Activated T-helper 9 cell treated with anti-CD3 and anti-CD28 coated beads, Interleukin-2, amount 50 U/mL, for 16 hours (primary cell): Measurements from ENCODE around the gene PLCG2.
"Not testable (repeated sequence)": the region's sequence is repeated elsewhere in the genome, so short reads cannot be mapped to it uniquely, and the experiment has no call there.

Experiments
- DNase-seq: peaks from one replicate; pipeline ENCODE4 v3.0.0-alpha.2; 2020; ENCODE audit warnings: low read depth

PLCG2 gene

DNA sequence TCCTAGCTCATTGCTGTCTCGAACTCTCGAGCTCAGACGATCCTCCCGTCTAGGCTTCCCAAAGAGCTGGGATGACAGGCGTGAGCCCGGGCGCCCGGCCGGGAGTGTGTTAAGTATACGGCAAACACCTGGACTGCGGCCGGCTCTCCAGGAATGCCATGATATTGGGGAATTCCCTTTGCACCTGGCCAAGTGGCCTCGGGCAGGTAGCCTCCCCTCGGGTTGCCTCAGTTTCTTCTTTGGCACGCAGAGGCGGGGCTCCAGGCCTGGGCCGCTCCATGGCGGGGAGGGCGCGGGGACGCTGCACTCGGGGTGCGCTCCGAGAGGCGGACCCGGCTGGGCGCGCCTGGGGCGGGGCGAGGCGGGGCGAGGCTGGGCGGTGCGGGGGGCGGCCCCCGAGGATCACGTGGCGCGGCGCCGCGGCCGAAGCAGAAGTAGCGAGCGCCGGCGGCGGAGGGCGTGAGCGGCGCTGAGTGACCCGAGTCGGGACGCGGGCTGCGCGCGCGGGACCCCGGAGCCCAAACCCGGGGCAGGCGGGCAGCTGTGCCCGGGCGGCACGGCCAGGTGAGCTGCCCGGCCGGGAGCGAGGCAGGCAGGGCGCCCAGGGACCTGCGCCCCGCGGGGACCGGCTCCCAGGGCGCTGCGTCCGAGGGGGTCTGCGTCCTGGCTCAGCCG lies at the start of gene PLCG2:
TSS of gene PLCG2 (plus strand) at position 431 of the 675 bp plus-strand sequence. CDS start 6,699 bp downstream, outside the sequence.
- DNase-seq, result peak; percentile 50

DNA sequence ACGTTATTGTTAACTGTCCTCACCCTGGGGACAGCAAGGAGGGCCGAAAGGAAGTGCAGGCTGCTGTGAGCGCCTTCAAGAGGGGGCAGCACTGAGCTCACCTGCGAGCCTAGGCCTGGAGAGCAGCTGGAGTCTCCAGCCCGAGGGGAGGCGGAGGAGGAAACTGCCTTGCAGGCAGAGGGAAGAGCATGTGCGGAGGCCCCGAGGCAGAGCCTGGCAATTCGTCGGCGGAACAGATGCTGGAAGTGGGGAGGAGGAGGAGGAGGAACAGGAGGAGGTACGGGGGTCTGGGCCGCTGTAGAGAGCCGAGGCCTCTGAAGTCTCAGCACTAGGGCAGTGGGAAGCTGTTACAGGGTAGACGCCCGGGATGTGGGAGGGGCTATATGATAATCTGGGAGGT lies 49.6 kb upstream of the PLCG2 start:
- DNase-seq, result no peak

GRCh38 chr16:81730090-81731051 lies 48.7 kb upstream of the PLCG2 start:
- peak; percentile 34 for DNase-seq

DNA sequence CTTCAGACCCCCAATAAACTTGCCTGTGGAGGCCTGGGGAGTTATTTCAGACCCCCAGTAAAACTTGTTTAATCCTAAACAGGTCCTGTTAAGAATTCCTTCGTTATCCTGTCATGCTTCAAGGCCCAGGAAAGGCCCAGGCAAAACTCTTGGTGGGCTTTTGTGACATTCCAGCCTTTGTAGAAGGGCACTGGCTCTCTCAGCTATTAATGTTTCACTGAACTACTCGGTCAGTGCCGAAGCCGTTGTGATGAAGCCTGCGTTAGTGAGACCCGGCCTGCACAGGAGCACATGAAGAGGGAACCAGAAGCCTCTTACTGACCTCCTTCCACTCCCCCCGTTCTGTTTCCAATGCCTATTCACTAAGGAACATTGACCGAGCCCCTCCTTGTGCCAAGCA lies 47.4 kb upstream of the PLCG2 start:
- DNase-seq, result no peak

DNA sequence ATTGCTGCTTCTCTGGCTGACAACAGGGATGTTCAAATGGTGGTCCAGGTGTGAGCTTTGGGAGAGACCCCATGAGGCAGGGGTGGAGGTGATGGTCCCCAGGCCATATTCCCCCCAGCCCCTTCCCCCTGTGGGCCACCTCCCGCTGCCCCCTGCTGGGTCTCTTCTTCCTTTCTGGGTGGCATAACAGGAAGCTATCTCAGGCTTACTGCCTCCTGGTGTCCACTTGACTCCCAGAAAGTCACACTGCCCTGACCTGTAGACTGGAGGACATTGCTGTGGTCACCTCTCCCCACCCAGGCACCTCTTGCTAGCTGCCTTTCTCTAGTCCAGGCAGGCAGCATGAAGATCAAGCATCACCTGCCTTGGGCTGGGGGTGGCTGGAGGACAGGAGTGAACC lies 46.4 kb upstream of the PLCG2 start:
- DNase-seq, result no peak

DNA sequence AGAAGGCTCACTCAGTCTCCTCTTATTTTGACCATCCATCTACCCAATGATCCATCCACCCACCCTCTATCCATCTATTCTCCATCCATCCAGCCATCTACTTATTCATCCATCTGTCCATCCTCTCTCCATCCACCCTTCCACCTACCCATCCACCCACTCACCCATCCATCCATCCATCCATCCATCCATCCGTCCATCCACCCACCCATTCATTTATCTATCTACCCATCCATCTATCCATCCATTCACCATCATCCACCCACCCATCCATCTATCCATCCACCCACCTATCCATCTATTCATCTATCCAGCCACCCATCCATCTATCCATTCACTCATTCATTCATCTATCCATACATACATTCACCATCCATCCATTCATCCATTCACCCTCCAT lies 45.8 kb upstream of the PLCG2 start:
- no peak for DNase-seq

GRCh38 chr16:81734632-81735434 lies 44.3 kb upstream of the PLCG2 start:
- DNase-seq, result no peak

DNA sequence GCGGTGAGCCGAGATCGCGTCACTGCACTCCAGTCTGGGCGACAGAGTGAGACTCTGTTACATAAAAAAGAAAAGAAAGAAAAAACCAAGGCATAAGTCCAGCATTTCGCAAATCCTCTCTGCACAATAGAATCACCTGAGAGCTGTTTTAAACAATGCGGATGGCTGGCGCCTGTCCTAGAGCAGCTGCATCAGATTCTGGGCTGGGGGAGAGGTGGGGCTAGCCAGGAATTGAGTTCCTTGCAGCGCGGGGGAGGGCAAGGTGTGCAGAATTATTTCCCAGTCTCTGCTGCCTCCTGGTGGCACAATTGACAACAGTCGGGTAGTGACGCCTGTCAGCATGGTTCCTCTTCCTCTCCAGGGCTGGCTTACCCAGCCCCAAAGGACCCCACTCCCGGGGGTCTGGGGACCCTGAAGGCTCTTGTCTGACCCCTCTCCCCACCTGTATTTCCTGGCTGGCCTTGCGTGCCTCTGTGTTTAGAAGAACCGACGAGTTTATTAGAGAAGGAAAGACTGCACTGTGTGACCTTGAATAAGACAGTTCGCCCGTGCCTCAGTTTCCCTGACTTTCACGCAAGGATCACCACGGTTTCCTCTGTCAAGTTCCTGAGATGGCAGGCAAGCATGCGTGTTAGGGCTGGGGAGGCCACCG lies 41.1 kb upstream of the PLCG2 start:
- peak; percentile 73 for DNase-seq

DNA sequence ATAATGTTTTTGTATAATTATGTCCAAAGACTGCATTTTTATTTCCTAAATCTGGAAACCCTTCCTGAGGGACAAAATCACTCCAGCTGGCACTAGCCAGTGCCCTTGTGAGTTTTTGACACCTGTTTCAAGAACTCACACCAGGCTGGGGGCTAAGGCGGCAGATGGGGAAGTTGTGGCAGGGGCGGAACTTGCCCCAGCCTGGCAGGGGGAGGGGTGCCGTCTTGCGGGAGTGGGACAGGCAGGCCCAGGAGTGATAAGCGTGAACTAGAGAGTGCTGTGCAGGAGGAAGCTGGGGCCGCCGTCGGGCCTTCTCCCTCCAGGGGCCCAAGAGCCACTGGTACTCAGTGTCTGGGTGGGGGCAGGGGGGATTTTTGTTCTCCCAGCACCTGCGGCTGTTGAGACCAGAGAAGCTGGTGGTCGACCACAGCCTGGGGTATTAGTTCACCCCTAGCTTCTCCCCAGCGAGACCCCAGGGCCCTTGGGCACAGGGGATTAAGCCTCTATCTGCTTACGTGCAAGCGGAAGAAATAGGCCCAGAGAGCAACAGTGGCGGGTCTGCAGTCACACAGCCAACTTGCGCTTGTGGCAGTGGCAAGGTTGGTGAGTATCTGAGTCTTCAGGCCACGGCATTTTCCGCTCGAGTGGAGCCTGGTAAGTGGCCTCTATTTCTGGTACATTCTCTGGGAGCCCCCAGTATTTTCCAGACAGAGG lies 40.2 kb upstream of the PLCG2 start:
- no peak for DNase-seq

GRCh38 chr16:81739503-81739902 lies 39.6 kb upstream of the PLCG2 start:
- no peak for DNase-seq

- no peak for DNase-seq
Measured at GRCh38 chr16:81740169-81740568, 38.9 kb upstream of the PLCG2 start.

DNA sequence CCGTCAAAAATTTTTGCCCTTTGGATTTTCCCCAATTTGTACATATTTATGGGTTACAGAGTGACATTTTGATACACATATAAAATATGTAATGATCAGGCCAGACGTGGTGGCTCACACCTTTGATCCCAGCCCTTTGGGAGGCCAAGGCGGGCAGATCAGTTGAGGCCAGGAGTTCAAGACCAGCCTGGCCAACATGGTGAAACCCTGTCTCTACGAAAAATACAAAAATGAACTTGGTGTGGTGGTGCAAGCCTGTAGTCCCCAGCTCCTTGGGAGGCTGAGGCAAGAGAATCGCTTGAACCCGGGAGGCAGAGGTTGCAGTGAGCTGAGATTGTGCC lies 37.7 kb upstream of the PLCG2 start:
- not testable (repeated sequence) for DNase-seq

DNA sequence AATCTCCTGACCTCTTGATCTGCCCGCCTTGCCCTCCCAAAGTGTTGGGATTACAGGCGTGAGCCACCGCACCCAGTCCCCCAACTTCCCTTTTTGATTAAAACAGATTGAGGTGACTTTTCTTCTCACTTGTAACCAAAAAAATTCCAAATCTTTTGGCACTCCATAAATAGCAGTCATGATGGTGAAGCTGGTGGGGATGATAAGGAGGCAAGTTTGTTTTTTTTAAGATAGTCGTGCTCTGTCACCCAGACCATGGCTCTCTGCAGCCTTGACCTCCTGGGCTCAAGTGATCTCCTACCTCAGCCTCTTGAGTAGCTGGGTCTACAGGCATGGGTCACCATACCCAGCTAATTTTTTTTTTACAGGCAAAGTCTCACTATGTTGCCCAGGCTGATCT lies 34.7 kb upstream of the PLCG2 start:
- DNase-seq, result no peak

DNA sequence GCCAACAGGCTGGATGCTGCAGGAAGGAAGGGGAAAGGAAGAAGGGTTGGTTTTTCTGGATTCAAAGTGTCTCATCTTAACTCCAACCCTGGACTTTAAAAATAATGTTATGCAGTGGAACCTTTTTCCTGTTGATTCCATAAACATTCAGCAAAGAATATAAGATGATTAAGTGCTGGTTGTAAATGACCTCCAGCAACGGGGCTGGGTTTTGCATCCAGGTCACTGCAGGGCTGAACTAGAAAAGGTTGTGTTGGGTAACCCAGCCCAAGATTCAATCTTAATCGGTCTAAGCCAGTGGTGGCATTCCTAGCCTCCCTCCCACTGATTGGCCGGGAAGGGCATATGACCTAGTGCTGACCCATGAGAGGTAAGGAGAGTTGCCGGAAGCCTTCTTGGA lies 34.2 kb upstream of the PLCG2 start:
- DNase-seq, result no peak

DNA sequence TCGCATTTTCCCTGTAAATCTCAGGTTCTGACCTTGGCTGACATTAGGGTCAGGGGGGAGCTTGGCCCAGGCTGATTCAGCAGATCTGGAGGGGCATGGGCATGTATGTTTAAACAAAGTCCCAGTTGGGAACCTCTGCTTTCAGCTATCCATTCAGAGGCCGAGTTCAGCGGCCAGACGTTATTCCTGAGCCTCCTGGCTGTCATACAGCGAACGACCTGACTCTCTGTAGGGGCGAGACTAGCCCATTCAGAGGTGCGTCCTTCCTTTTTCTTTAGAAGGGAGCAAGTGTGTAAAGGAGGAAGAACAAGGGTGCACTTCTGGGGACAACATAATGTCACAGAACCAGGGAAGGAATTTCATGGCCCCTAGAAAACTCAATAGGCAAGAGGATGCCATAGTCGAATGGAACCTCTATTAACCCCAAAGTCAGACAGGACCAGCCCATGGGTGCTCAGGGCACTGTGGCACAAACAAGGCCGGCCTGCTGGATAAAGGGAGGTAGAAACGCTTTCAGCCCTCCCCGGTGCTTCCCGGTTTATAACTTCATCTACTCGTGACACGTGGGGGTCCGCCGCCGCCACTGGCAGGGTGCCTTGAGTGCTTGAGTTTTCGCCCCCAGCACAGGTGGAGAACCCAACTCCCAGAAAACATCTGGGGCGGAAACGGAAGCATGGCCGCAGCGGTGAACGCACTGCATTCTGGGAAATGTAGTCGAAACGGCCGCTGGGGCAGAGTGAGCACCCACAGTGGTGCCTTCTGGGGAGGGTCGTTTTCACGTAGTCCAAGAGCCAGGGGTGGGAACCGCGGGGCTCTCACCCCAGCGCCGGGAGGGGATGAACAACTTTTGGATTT lies 33.2 kb upstream of the PLCG2 start:
- peak; percentile 55 for DNase-seq

DNA sequence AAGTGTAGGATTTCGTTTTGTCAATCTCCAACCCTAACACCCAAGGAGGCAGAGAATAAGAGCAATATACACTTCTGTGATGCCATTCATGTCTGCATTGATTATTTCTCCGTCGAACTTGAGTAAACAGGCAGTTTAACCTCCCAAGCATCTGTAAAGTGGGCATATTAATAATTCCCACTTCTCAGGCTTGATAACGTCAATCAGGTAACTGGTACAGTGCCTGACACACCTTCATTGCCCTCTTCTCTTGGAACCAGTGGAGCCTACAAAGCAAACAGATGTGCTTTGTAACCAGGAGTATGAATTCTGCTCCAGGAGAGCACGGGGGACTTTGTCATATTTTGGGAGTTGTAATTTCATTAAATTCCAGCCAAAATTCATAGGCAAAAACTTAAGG lies 32.5 kb upstream of the PLCG2 start:
- DNase-seq, result no peak

GRCh38 chr16:81748476-81749198 lies 30.5 kb upstream of the PLCG2 start:
- no peak for DNase-seq

GRCh38 chr16:81752225-81752875 lies 26.7 kb upstream of the PLCG2 start:
- no peak for DNase-seq

DNA sequence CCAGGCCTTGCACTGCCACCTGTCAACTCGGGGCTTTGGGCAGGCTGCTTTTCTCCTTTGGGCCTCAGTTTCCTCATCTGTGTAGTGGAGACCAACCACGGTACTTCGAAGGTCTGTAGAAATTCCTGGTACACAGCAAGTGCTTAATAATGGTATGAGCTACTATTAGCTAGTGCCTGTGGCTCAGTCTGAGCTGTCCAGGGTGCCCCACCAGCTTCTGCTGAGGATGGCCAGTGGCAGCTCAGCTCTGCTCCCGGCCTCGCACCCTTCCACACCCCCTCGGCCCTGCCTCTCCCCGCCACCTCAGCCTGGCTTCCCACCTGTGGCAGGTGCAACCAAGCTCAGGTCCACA lies 26.2 kb upstream of the PLCG2 start:
- DNase-seq, result no peak
